HG03139 (cell line): ENCODE measurements around the gene BBX.

Source experiments
- ATAC-seq: cut with Tn5 transposase; IDR thresholded peaks from one replicate; pipeline ENCODE4 v1.9.1; 2021; ENCODE audit not compliant: unreplicated experiment

BBX gene

DNA sequence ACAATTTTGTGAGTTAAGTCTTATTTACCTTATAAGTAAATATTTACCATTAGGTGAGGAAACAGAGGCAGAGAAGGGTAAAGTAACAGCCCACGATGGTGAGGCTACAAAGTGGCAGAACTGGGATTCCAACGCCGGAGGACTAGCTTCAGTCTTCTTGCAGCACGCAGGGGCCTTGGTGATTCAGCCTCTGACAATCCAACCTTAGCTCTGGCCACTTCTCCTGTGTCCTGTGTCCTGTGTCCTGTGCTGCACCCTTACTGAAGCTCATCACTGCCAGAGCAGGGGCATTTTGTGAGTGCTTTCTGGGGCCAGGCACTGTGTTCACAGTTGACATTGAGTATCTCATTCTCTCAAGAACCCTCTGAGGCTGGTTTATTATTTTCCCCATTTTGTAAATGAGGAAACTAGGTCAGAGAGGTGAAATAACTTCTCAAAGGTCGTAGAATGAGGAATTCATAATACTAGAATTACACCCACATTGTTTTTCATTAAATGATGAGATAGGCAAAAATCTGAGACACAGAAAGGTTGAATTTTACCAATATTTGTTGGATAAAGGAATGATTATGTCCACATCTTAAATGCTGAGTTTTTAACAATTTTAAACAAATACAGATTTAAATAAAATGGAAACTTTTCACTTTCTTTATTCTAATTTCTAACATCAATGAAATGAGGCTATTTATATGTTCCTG lies 215.9 kb downstream of the BBX start:
- no peak for ATAC-seq

DNA sequence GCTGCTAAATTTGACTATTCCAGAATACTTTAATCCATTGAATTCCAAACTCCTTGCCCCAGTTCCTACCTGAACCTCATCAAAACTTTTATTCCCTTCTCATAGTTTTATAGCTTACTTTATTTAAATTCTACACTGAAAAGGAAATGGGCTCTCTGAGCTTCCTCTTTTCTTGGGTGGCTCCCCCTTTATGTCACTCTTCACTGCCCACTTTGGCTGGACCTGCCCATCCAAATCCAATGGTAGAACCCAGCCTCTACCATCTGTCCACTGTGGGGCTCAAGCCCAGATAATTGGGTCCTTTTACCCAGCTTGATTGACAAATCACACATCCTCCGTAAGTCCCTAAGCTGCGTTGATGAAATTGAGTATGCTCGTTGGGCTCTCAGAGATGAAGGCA lies 216.5 kb downstream of the BBX start:
- ATAC-seq: no peak

DNA sequence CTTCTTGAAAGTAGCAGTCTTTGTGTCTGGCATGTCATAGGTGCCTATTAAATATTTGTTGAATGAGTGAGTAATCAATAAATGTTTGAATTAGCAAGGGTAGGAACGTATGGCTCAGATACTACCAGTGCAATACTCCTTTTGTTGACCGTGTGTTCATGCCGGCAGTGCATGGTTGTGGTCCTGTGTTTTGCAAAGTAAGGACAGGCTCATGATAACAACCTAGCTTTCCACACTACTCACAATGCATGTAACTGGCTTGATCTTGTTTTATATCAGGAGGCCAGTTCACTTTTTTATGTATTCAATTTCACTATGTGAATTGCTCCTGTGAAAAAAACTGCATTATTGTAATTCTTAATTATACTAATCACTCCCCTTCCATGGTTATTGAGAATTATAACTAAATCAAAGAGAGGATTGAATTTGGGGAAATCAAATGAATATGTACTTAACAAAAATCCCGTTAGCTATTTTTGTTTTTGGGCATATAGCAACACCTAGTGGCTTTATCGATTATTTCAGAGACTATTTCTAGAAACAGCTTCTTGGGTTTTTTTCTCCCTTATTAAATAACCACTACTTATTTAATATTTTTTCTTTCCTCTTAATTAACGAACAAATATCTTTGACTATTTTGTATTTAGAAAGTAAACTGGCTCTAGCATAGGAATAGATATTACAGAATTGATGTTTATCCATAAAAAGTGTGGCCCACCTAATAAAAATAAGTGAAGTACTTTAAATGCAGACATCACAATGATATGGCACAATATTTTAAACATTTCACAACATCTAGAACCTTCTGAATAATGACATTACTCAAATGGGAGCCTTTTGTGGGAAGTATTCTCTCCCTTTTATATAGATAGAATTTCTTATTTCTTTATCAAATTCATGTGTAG lies 218.5 kb downstream of the BBX start:
- ATAC-seq: no peak

DNA sequence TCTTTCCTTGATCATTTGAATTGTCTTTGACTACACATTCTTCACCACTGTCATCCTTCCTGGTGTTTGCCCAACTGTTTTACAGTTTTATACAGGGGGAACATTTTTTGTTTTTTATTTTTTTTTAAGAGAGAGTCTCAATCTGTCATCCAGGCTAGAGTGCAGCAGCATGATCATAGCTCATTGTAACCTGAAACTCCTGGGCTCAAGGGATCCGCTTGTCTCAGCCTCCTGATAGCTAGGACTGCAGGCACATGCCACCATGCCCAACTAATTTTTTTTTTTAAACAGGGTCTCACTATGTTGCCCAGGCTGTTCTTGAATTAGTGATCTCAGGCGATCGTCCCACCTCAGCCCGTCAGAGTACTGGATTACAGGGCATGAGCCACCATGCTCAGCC lies 222.6 kb downstream of the BBX start:
- ATAC-seq: no peak

DNA sequence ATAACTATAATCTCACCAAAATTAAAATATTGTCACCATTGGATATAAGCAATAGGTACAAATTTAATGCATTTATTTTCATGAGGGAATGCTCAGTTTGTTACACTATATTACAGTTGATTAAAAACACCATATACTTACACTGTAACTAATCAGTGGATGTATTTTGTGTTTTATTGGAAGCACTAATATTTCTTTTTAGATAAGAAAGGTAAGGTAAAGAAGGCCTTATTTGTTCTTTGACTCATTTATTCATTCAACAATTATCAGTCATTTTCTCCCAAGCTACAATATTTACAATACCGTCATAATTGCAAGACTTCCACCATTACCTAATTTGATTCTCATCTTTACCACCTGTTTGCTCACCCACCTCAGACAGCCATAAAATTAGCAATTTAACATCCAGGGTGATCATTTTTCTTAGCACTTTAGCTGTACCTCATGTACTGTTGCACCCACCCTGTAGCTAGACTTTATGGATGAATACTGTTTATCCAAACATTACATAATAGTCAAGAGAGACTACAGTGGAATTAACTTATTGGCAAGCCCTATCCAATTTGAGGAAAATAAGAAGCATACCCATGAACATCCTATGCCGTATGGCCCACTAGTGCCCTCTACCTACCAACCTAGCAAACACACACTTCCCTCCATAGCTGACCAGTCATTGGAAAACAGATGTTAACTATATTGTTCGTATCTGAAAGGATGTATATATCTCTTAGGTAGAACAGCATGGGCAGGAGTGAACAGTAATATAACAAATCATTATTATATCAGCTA lies 229.6 kb downstream of the BBX start:
- ATAC-seq: no peak

DNA sequence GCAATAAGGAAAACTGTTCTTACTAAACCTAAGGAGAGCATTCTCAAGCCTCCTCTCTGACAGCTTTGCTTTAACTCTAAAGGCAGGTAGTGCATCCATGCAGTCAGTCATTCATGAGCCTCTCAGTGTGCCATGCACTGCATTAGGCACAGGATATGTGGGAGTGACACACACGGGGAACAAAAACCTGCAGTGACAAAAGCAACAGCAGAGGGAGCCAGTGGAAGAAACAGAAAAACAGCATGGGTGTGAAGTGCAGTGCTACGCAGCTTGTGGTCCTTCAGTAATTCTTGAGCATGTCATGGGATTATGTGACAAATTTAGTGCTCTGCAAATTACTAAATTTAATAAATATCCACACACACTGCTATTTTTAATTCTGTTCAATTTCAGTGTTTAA lies 230.7 kb downstream of the BBX start:
- no peak for ATAC-seq

DNA sequence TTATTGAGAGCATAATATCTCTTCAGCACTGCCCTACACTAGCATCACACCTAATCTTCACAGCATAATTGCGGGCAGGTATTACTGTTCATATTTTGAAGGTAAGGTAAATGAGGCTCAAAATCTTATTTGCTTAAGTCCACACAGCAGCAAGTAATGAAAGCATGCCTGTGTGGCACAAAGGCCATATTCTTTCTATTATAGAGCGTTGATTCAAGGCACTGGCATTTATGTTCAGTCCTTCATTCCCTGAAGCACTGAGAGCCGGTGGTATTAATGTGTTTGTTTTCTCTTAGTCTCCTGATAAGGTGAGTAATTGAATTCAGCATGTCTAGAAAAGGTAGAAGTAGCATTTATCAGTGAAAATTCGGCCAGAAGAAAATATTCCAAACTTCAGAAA lies 231.2 kb downstream of the BBX start:
- no peak for ATAC-seq

DNA sequence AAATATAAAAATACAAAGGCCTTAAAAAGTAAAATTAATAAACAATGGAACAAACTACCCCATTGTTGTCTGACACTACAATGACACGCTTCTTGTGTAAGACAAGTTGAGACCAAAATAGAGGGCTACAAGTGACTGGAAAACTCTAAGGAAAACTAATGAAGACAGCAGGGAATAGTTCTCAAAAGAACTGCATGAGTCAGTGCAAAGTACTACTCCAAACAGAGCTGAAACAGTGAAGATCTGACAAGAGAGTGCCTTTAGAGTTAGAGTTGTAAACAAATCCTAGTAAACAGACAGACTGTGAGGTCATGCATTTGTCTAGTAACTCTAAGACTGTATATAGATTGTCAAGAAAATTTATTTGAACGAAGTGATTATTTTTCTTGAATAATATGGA lies 233.9 kb downstream of the BBX start:
- ATAC-seq: no peak

DNA sequence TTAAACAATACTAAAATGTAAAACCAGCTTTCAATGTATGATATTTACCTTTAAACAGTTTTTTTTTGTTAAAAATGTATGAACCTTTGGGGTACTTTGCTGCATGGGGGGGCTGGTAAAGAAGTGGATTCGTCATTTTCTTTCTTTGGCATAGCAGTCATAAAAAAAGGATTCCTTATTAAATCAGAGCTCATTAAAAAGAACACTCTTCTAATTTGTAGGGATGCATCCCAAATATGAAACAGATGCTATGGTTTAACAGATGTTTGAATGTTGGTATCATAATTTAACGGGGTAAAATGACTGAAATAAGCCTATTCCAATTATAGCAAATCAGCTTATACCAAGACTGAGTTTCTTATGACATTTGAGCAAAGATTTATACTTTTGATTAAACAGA lies 234.4 kb downstream of the BBX start:
- ATAC-seq: no peak

DNA sequence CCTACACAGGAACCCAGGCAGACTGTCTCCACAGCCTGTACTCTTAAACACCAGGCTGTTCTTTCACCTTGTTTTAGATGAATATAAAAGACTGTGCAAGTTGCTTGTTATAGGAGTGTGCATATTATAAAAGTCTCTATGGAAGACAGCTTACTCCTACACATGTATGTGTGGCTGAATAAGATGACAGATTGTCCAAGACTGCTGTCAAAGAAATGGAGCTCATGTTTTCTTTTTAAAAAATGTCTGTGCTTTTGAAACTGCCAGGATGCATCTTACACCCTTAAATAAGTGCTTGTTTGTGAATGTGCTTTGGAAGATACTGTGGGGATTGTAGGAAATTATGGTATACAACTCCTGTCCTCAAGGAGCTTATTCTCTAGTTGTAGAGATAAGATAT lies 237.4 kb downstream of the BBX start:
- ATAC-seq: no peak

DNA sequence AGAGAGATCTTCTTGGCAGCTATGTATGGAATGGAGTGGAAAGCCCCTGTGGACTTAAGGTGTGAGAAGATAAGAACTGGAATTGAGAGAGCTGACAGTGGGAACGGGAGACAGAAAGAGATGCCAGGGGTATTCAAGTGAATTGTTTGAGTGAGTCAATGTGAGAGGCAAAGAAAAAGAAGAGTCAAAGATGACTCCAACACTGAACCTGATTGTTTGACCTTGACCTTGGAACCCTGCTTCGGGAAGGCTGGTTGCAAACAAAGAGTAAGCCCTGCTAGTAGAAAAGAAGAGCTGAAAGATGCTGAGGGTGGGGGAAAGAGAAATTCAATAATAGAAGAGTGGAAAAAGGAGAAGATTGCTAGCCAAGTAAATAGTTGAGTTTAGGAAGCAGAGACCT lies 238.6 kb downstream of the BBX start:
- ATAC-seq: no peak

DNA sequence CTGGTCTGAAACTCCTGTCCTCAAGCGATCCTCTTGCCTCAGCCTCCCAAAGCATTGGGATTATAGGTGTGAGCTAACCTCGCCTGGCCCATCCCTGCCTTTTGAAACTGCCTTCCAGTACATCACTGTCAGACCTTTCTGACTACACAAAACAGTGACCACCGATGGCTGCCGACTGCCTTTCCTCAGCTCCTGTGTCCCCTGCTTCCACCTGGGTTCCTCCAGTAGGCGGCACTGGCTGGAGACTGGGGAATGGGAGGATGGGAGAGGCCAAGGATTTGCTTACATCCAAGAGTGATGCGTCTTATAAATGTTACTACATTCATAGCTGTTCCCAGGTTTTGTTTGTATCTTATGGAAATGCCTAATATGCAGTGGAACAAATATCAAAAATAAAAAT lies 242.8 kb downstream of the BBX start:
- no peak for ATAC-seq

DNA sequence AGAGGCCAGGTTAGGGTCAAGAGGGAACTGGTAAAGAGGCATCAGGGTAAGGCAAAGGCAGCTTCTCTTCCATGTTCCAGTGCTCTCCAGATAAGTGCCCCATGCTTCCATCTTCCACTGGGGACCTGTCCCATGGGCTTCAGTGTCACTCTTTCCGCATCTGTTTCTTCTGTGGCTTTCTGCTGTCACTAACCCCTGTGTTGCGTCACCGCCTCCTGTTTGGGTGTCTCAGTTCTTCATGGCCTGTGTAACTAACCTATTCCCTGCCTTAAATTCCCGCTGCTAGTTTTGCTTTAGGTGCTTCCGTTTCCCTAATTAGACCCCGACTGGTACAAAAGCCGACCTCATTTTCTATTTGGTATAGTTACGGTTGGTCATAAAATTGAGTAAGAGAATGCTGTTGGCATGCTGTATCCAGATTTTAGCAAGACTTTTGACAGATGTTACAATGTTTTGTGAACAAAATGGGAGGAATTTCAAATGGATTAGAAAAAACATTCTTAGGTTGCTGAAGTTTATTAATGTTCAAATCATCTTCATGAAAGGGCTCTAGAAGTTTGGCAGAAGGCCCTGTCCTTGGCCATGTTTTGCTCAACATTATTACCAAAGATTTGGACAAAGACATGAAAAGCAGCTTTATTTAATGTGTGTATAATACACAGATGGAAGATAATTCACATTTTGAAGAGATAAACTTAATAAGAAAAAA lies 245.3 kb downstream of the BBX start:
- ATAC-seq: no peak

DNA sequence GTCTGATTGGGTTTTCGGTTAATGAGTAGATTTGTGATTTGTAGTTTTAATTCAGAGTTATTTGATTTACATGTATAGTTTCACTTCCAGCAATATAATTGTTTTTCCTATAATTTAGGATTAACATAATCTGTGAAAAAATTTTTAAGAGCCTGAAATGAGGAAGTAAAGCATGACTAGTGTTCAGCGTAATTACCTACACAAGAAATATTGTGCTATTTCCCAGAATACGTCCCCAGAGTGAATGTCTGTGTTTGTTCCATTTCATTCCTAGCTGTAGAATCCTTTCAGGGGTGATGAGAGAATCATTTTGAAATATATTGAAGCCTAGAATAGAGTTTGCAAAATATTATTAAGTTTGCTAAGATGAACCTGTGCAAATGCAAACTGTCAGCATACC lies 247.1 kb downstream of the BBX start:
- no peak for ATAC-seq

DNA sequence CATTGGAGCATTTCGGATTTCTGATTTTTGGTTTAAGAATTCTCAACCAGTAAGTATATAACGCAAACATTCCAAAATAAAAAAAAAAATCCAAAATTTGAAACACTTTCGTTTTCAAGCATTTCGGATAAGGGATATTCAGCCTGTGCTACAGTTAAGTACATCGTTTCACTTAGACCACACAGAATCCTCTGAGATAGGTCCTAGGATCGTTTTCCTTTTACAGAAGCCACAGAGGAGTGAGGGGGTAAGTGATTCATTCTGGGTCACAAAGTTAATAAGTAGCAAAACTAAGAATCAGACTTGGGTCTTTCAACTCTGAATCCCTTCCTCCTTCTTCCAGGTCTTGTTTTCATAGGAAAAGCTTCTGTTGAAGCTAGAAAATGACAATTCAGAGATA lies 249.3 kb downstream of the BBX start:
- no peak for ATAC-seq

DNA sequence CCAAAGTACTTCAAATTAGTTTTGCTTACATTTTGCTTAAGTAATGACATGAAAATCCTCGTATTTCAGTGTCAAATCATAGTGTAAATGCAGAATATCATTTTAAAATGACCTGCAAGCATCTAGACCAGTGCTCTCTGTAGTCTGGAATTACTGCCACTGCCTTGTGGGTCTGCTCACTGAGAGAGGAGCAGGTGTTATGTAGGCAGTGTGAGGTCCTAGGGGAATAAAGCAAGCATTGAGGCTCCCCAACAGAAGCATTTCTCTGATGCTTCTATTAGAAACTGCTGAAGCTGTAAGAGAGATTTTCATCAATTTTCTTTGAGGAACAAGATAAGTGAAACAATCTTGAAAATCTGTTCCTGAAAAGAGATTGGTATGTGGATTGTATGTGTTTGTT lies 253.2 kb downstream of the BBX start:
- no peak for ATAC-seq

DNA sequence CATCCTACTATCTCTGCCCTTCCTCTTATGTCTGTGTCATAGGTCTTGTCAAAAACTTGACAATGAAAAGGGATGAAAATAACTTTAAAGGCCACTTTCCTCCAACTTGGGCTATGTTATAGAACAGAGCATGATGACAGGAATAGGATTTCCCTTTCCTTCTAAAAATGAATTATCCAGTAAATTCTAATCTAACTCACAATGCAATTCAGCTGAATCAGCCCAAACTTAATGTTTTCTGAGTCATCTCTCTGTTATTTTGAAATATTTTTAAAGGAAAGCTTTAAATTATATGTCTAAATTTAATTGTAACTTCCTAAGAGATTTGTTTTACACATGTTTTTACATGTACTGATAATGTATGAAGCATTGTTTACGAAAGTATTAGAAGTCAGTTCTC lies 258.5 kb downstream of the BBX start:
- ATAC-seq: no peak

DNA sequence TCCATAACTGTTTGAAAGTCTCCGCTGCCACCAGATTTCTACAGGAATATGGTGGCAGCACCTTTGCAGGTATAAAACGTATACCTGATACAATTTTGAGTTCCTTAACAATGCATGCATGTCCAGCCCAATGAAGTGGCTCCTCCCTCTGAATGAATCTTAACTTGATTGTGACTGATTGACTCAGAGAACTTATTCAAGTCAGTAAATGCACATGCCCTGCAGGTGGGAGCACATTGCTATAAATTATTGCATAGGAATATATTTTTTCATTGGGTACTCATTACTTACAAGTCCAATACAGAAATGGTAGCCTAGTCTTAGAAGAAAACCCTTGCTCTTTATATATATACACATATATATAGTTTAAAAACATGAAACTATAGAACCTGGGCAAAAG lies 259.3 kb downstream of the BBX start:
- no peak for ATAC-seq

DNA sequence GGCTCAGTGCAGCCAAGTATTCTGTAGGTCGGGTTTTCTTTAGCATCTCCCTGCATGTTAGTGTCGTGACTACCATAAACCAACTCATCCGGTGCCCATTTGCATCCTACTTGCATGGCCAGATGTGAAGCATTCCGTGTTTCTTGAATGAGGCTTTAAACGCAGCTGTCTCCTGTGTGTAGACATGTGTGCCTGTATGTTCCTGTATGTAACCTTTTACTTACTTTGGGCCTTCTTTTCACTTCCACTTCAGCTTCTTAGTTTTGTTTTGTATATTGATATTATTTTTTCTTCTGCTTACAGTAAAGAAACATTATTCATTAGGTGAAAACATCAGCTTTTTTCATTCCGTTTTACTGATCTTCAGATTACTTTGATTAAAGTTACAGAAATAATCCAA lies 267.9 kb downstream of the BBX start:
- no peak for ATAC-seq

DNA sequence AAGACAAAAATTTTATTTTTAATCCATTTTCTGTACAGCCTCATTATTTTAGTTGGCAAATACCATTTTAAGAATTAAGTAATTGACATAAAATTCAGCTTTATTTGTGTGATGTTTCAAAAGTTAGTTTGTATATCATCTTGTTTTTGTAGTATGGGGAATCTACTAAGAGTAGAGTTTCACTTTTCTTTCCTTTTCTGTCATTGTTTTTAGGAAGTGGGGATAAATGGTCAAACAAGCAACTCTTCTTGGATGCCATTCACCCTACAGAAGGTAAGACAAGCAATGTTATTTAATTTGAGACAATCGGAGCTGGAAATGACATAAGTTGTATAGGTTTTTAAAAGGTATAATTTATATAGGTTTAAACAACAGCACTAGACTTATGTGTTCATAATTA lies 268.3 kb downstream of the BBX start:
- no peak for ATAC-seq

DNA sequence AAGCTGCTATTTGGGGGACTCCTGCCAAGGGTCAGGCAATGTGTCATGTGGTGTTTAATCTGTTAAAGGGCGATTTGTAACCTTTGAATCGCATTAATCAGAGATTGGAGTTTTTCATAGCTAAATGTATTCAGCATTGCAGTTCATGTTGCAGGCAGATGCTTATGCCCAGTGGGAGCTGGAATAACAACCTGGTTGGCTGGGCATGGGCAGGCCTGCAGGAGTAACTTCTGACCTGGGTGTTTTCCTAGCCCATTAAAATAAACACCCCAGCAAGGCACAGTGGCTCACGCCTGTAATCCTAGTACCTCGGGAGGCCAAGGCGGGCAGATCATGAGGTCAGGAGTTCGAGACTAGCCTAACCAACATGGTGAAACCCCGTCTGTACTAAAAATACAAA lies 268.7 kb downstream of the BBX start:
- ATAC-seq: no peak
